Heart left ventricle (tissue), 16 donors: Measurements from ENCODE around the gene TBC1D8. TPM values are rescaled to one million over a fixed set of nuclear protein-coding genes. Genes with fewer than 3 reads are reported as not detected.

Source experiments
- ATAC-seq, 4 donors: fragments of 200-7000 bp; cut with Tn5 transposase; one replicate each; pipeline ENCODE4 v1.9.1; 2020 to 2022; ENCODE audit warnings: moderate library complexity in 4 of 4, mild to moderate bottlenecking in 3 of 4, moderate number of reproducible peaks in 1 of 4
- DNase-seq, 5 donors: peaks; one replicate each; pipeline ENCODE4 v3.0.0-alpha.2; 2020
- H3K27ac ChIP-seq, 12 donors: fragments of 200-600 bp; sonication (generic) in 4 of 12; one replicate each; pipeline versions ENCODE4 v1.5.0 to v1.8.0; 2016 to 2022; ENCODE audit warnings: mild to moderate bottlenecking in 2 of 12
- H3K27me3 ChIP-seq, 9 donors: fragments of 200-600 bp; sonication (generic) in 2 of 9; one replicate each; pipeline versions ENCODE4 v1.5.1 to v1.8.0; 2016 to 2022; ENCODE audit warnings: mild to moderate bottlenecking in 3 of 9
- H3K36me3 ChIP-seq, 9 donors: fragments of 200-600 bp; sonication (generic) in 2 of 9; one replicate each; pipeline versions ENCODE4 v1.5.0 to v1.8.0; 2018 to 2022; ENCODE audit warnings: mild to moderate bottlenecking in 2 of 9
- H3K4me1 ChIP-seq, 12 donors: fragments of 200-600 bp; sonication (generic) in 4 of 12; one replicate each; pipeline versions ENCODE4 v1.5.0 to v1.8.0; 2016 to 2022; ENCODE audit warnings: mild to moderate bottlenecking in 3 of 12
- H3K4me3 ChIP-seq, 12 donors: fragments of 200-600 bp; sonication (generic) in 4 of 12; one replicate each; pipeline versions ENCODE4 v1.5.0 to v1.8.0; 2017 to 2022; ENCODE audit warnings: mild to moderate bottlenecking in 9 of 12, moderate library complexity in 4 of 12
- H3K9me3 ChIP-seq, 12 donors: fragments of 200-600 bp; sonication (generic) in 4 of 12; one replicate each; pipeline versions ENCODE4 v1.5.0 to v1.8.0; 2016 to 2022; ENCODE audit warnings: mild to moderate bottlenecking in 1 of 12
- POLR2A ChIP-seq, 2 donors: fragments of 450-650 bp; IDR thresholded peaks; one replicate each; pipeline ENCODE4 v1.6.1; 2017; ENCODE audit warnings: antibody characterized with exemption in 2 of 2, mild to moderate bottlenecking in 2 of 2, moderate library complexity in 2 of 2
- WGBS, 4 donors: extraction: QIAGEN DNeasy Blood & Tissue Kit in 2 of 4; methylation state at CpG; one replicate each; pipeline versions ENCODE4 v1.1.5 to v1.1.7; 2013 to 2018; 5-methylcytosine and 5-hydroxymethylcytosine counted together
- intact Hi-C, 10 donors: fragments of 100-400 bp; cut with DNase I; formaldehyde crosslinking; loops; one replicate each; pipeline versions ENCODE4 v1.11.1 to v1.14.2; 2022
- polyA plus RNA-seq, 2 donors: library from polyadenylated mRNA; stranded (reverse); fragments of 200-250 nt; gene quantifications; one replicate each; pipeline ENCODE4 v1.2.3, GENCODE V29; 2013
- total RNA-seq, 9 donors: library from RNA; depleted of rRNA in 2 of 9; stranded (reverse); fragments of >200 nt in 2 of 9; fragmentation: NEBNext Ultra II Directional in 3 of 9; extraction: Animal tissue kit (Norgen Biotek cat#: 25700) in 3 of 9; gene quantifications; one replicate each; pipeline versions ENCODE4 v1.1.0 to v1.2.4, GENCODE V29; 2016 to 2023
- TF ChIP-seq, protein P1 (sequence below), 12 donors: fragments of 200-600 bp; sonication (generic) in 4 of 12; IDR thresholded peaks; one replicate each; pipeline versions ENCODE4 v1.5.0 to v1.8.0; 2018 to 2022; ENCODE audit warnings: antibody characterized with exemption in 12 of 12, mild to moderate bottlenecking in 5 of 12
- donor health status: ischemic (EF 13 %, LVEDD 7.1; RV severe dilation, severe dysfunction).
- donor health status: healthy with polysubstance abuse.
- donor health status: DM: no; HTN: yes; CAD: no.
- donor health status: DM: no; HTN: no; CAD: no.
- donor health status: ischemic (EF 25% LVEDD 6.9; RV normal size, moderate dysfunction).
- donor health status: ischemic (EF 25% LVEDD 5.7; RV mildly dilated, moderate dysfunction).
- donor health status: healthy.
- donor health status: DM: yes; HTN: yes; CAD: no.
- donor health status: ischemic (EF 35%, LVEDD 5.7; RV mildly dilated, moderate dysfunction).
- donor health status: nonischemic (EF 11% LVEDD 7.7; RV severe dilation, severe dysfunction).
- donor health status: DM: yes; HTN: yes; CAD: no.
- donor health status: PGD.
- donor health status: ischemic (EF 29% LVEDD 5.4; RV normal size, mild dysfunction).
- donor health status: nonischemic (EF 23%, LVEDD 6.1; RV moderate dilation, normal function).

Gene TBC1D8
- total and polyA plus RNA-seq, 11 donors: 30.1 to 61.7 (median 42.9) TPM

DNA sequence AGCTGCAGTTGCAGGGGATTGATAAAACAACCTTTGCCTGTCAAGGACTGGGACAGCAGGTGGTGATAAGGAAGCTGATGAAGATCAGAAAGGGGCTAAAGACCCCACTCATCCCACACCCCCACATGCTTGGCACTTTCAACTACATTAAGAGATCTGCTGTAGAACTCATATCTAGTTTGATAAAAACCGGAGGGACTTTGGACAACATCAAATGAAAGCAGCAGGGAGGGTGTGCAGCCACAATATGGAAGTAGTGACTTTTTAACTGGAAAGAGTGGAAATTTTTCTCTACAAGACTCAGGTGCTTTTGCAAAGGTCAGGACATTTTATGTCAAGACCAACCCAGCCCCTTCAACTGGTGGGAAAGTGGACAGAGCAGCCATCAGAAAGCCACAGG, 56.8 kb downstream of the TBC1D8 start:
- no peaks in the 10 kb centered on the region for H3K27me3 ChIP-seq
- no peak for ATAC-seq
- H3K36me3 ChIP-seq: peaks cover 0 to 5% (median 0%) of the 10 kb centered on the region in 9 donors
- peaks cover 0 to 13% (median 0%) of the 10 kb centered on the region in 12 donors for H3K9me3 ChIP-seq
- H3K27ac ChIP-seq: no peak overlapping the region
- intact Hi-C loops: no loop called here
- no peak for DNase-seq
- TF ChIP-seq, protein P1, sequence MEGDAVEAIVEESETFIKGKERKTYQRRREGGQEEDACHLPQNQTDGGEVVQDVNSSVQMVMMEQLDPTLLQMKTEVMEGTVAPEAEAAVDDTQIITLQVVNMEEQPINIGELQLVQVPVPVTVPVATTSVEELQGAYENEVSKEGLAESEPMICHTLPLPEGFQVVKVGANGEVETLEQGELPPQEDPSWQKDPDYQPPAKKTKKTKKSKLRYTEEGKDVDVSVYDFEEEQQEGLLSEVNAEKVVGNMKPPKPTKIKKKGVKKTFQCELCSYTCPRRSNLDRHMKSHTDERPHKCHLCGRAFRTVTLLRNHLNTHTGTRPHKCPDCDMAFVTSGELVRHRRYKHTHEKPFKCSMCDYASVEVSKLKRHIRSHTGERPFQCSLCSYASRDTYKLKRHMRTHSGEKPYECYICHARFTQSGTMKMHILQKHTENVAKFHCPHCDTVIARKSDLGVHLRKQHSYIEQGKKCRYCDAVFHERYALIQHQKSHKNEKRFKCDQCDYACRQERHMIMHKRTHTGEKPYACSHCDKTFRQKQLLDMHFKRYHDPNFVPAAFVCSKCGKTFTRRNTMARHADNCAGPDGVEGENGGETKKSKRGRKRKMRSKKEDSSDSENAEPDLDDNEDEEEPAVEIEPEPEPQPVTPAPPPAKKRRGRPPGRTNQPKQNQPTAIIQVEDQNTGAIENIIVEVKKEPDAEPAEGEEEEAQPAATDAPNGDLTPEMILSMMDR (IDR thresholded peaks at IDR 0.05): no peak
- no peak for TF ChIP-seq POLR2A (IDR thresholded peaks at IDR 0.05)
- no peak overlapping the region for H3K4me3 ChIP-seq
- peaks cover 0 to 31% (median 2%) of the 10 kb centered on the region in 12 donors for H3K4me1 ChIP-seq
- 29 to 50% (median 40%) methylated on average over 1 of the region's 1 CpG for WGBS, 4 donors

DNA sequence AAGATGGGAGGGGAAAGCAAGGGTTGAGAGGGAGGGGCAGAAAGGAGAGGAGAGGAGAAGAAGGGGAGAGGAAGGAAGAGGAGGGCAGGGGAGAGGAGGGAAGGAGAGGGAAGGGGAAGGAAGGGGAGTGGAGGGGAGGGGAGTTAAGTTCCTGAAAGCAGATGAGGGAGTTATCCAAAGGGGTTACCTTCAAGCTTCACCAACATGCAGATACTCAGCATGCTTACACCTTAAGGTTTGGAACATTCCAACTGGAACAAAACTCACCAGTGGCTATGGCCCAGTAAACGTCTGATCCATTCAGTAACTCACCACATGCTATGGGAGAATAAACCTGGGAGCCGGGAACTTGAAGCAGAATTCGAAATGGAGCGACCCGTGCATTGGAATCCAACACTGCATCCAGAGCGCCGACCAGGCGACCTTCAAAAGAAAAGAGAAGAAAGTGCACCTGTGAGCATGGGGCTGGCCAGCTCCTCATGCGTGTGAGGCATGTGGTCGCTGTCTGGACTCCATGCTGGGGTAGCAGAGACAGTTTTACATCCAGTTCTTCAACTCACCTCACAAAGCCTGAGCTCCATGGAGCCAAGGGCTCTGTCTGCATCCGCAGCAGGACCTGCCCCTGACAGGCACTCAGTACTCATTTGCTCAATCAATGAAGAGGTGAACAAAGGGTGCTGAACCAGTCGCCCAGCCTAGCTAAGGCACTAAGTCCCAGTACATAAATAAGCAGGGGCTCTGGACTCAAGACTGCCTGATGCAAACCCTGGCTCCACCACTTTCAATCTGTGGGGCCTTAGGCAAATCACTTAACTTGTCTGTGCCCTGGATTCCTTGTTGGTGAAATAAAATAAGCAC, 61.0 kb downstream of the TBC1D8 start:
- Histone ChIP-seq H3K27me3 (no peaks in the 10 kb centered on the region), H3K4me1 (peaks cover 0 to 26% (median 4%) of the 10 kb centered on the region in 12 donors), H3K27ac (no peak overlapping the region), H3K9me3 (no peaks in the 10 kb centered on the region), H3K36me3 (peaks cover 0 to 8% (median 3%) of the 10 kb centered on the region in 9 donors), H3K4me3 (no peak overlapping the region)
- whole genome bisulfite sequencing, 4 donors: 87 to 90% (median 89%) methylated on average over 12 of the region's 12 CpGs
- DNase-seq (no peak), ATAC-seq (no peak)
- TF ChIP-seq, protein P1 (IDR thresholded peaks at IDR 0.05): no peak
- TF ChIP-seq POLR2A (IDR thresholded peaks at IDR 0.05): no peak
- intact Hi-C loops: no loop called here

DNA sequence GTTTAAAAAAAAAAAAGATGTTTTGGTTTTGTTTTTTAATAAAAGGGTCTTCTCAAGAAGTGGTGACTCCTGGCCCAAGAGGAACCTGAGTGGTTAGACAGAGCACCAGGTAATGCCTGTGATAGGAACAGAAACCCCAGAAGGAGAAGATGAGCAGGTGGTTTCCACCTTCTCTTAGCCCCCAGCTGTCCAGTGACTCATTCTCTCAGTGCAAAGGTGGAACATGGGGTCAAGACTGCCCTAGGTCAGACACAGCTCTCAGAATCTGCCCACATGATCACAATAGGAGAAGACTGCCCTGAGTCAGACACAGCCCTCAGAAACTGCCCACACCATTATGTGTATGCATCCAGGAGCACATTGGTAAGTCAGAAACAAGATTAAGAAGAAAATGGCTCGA, 61.8 kb downstream of the TBC1D8 start:
- no peak for ATAC-seq

DNA sequence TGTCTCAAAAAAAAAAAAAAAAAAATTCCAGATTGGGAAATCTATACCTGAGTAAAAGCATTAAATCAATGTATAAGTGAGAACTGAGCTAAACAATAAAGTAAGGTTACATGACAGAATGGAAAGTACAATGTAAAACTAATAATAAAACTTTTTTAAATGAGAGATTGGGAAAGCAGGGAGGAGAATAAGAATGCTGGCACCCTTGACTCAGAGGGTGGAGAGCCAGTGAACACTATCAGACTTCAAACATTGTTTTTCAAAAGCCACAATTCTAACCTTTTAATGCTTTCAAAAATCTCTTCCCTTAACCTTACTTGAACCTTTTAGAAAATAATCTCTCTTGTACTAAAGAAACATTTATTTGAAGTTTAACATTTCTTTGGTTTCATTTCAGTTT, 63.5 kb downstream of the TBC1D8 start:
- intact Hi-C loops: no loop called here
- Histone ChIP-seq H3K27ac (no peak overlapping the region), H3K4me3 (no peak overlapping the region), H3K36me3 (peaks cover 0 to 12% (median 5%) of the 10 kb centered on the region in 9 donors), H3K27me3 (no peaks in the 10 kb centered on the region), H3K9me3 (no peaks in the 10 kb centered on the region), H3K4me1 (peaks cover 0 to 12% (median 4%) of the 10 kb centered on the region in 12 donors)
- DNase-seq (no peak), ATAC-seq (no peak)
- TF ChIP-seq, protein P1 (IDR thresholded peaks at IDR 0.05): no peak
- TF ChIP-seq POLR2A (IDR thresholded peaks at IDR 0.05): no peak

More for the DNA sequence above, 61.8 kb downstream of the TBC1D8 start:
- Histone ChIP-seq H3K36me3 (peaks cover 0 to 8% (median 5%) of the 10 kb centered on the region in 9 donors), H3K4me3 (no peak overlapping the region), H3K27me3 (no peaks in the 10 kb centered on the region), H3K27ac (no peak overlapping the region), H3K4me1 (peaks cover 0 to 22% (median 4%) of the 10 kb centered on the region in 12 donors), H3K9me3 (no peaks in the 10 kb centered on the region)
- no peak for DNase-seq
- intact Hi-C loops: no loop called here
- TF ChIP-seq, protein P1 (IDR thresholded peaks at IDR 0.05): no peak
- no peak for TF ChIP-seq POLR2A (IDR thresholded peaks at IDR 0.05)
- WGBS, 4 donors: 90 to 98% (median 94%) methylated on average over 1 of the region's 1 CpG
